Naive thymus-derived CD4-positive, alpha-beta T cell (primary cell): ENCODE results near the gene COP1. TPM values are rescaled to one million over a fixed set of nuclear protein-coding genes. Genes with fewer than 3 reads are reported as not detected.
"Not testable (repeated sequence)": the region's sequence is repeated elsewhere in the genome, so short reads cannot be mapped to it uniquely, and the experiment has no call there.

Experiments used
- ATAC-seq: fragments of 150-1000 bp; cut with Tn5 transposase; 2 replicates; pipeline ENCODE4 v1.10.0; 2021; ENCODE audit warnings: mild to moderate bottlenecking, moderate library complexity
- CTCF ChIA-PET: fragments of 350-600 bp; sonication (Branson Sonifier 250); formaldehyde crosslinking; loops from one replicate; lab custom pipeline; 2021; ENCODE audit warnings: antibody characterized with exemption; lab: Charles Lee
- POLR2A ChIA-PET: fragments of 350-600 bp; sonication (Branson Sonifier 250); formaldehyde crosslinking; loops from one replicate; lab custom pipeline; 2021; ENCODE audit warnings: antibody characterized with exemption, inconsistent platforms; lab: Charles Lee
- DNase-seq, 9 donors: peaks; one replicate each; pipeline versions ENCODE4 v3.0.0 to v3.0.0-alpha.2; 2020 to 2022; ENCODE audit warnings: mixed read lengths in 1 of 9
- H3K27ac ChIP-seq: one replicate; pipeline ENCODE4 v1.7.0; 2013; ENCODE audit warnings: mild to moderate bottlenecking, low read depth, low read length, moderate library complexity
- H3K27me3 ChIP-seq, 2 donors: one replicate each; pipeline ENCODE4 v1.7.0; 2013; ENCODE audit warnings: low read length in 2 of 2, mild to moderate bottlenecking in 2 of 2, moderate library complexity in 2 of 2; ENCODE audit not compliant: control insufficient read depth in 2 of 2, insufficient read depth in 2 of 2
- H3K36me3 ChIP-seq, 3 experiments: 1 replicate in 2 of 3; 2 replicates in 1 of 3; pipeline ENCODE4 v1.7.0; 2013; ENCODE audit warnings: low read length in 3 of 3, mild to moderate bottlenecking in 3 of 3, moderate library complexity in 1 of 3; ENCODE audit not compliant: insufficient read depth in 3 of 3, control insufficient read depth in 2 of 3
- H3K4me1 ChIP-seq, 2 donors: one replicate each; pipeline ENCODE4 v1.7.0; 2013; ENCODE audit warnings: low read length in 2 of 2, mild to moderate bottlenecking in 2 of 2, moderate library complexity in 1 of 2; ENCODE audit not compliant: control insufficient read depth in 2 of 2, insufficient read depth in 2 of 2
- H3K4me3 ChIP-seq: 2 replicates; pipeline ENCODE4 v1.7.0; 2013; ENCODE audit warnings: mild to moderate bottlenecking, low read length
- H3K9me3 ChIP-seq, 3 experiments: 1 replicate in 2 of 3; 2 replicates in 1 of 3; pipeline ENCODE4 v1.7.0; 2013; ENCODE audit warnings: low read length in 3 of 3; ENCODE audit not compliant: control insufficient read depth in 2 of 3
- H3K27ac Mint-ChIP-seq, 9 donors: one replicate each; pipeline ENCODE4 v1.8.0; 2020 to 2022; ENCODE audit warnings: mixed read lengths in 9 of 9, mild to moderate bottlenecking in 8 of 9, moderate library complexity in 5 of 9, inconsistent platforms in 2 of 9
- H3K27me3 Mint-ChIP-seq, 5 donors: one replicate each; pipeline ENCODE4 v1.8.0; 2021 to 2022; ENCODE audit warnings: mixed read lengths in 5 of 5, mild to moderate bottlenecking in 1 of 5
- H3K36me3 Mint-ChIP-seq, 5 donors: one replicate each; pipeline ENCODE4 v1.8.0; 2020 to 2022; ENCODE audit warnings: mixed read lengths in 5 of 5, mild to moderate bottlenecking in 3 of 5, inconsistent platforms in 1 of 5
- H3K4me1 Mint-ChIP-seq, 7 donors: one replicate each; pipeline ENCODE4 v1.8.0; 2020 to 2022; ENCODE audit warnings: mixed read lengths in 7 of 7, mild to moderate bottlenecking in 3 of 7, inconsistent platforms in 1 of 7
- H3K4me3 Mint-ChIP-seq, 10 donors: one replicate each; pipeline ENCODE4 v1.8.0; 2020 to 2022; ENCODE audit warnings: mild to moderate bottlenecking in 10 of 10, mixed read lengths in 10 of 10, moderate library complexity in 6 of 10, inconsistent platforms in 2 of 10
- H3K9me3 Mint-ChIP-seq, 11 donors: one replicate each; pipeline ENCODE4 v1.8.0; 2020 to 2022; ENCODE audit warnings: mixed read lengths in 11 of 11, mild to moderate bottlenecking in 4 of 11, inconsistent platforms in 1 of 11, moderate library complexity in 1 of 11
- intact Hi-C, 2 donors: fragments of 100-400 bp; cut with micrococcal nuclease; formaldehyde crosslinking; loops; one replicate each; pipeline ENCODE4 v1.15.1; 2023
- polyA plus RNA-seq, 2 donors: library from polyadenylated mRNA; unstranded; fragments of 300-500 nt; fragmentation: Illumina TruSeq; gene quantifications; one replicate each; pipeline ENCODE4 v1.2.3, GENCODE V29; 2021
- total RNA-seq, 6 experiments: library from RNA in 5 of 6; stranded (reverse) in 5 of 6; gene quantifications; 1 replicate in 5 of 6; 2 replicates in 1 of 6; pipeline ENCODE4 v1.2.3 and lab custom pipeline; 2021 to 2026

COP1 gene
- total RNA-seq (10 to 100 TPM; 39.1 to 57.0 (median 43.9) TPM), polyA plus RNA-seq (10 to 100 TPM; 39.9 to 44.9 TPM), total RNA-seq (lab: John Stamatoyannopoulos, UW) (65.7 reads per million, percentile 77 among the genes with 10 or more reads in this experiment)

DNA sequence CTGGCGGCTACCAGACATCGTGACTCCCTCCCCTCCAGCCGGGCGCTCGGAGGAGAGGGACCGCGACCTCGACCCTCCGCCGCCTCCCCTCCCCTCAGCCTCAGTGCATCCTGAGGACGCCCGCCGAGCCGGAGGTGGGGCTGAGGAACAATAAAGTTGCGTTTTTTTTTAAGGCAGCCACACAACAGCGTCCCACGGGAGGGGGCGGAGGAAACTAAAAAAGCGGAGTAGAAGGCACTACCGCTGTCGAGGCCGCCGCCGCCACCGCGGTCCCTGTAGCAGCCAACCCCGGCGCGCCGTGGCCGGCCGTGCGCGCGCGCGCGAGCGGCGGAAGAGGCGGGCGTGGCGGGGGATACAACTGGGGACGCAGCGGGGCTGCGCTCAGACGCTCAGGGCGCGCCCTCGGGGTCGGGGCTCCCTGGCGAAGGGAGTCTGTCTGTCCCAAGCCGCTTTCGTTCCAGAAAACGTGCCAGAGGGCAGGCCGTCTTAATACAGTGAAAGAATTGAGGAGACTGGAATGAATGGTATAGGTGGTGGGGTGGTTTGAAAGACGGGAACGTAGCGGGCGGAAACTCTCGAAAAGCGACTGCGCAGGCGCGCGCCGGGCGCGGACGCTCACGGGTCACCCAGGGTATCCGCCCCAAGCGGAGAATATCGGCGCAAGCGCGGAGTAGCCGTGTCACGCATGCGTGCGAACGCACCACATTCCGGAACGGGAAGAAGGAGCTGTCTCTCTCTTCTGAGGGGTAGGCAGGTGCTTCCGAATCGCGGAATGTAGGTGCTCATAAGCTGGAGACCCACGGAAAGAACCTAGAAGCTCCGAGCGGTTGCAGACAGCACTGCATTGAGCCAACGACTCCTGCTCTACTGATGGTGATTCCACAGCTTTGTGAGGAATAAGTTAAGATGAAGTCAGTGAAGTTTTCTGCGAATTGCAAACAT, at the start of gene COP1:
Gene COP1 (minus strand): TSS at position 326 of the 942 bp plus-strand sequence. CDS start 308 bp downstream, at position 18.
- Mint-ChIP-seq H3K4me1 (peaks cover 20 to 56% (median 47%) of the 10 kb centered on the region in 7 donors), H3K27me3 (peaks cover 0 to 3% (median 0%) of the 10 kb centered on the region in 5 donors), H3K9me3 (peaks cover 0 to 4% (median 0%) of the 10 kb centered on the region in 11 donors), H3K36me3 (peaks cover 0 to 14% (median 6%) of the 10 kb centered on the region in 5 donors), H3K4me3 (peak within 1 kb of the TSS; percentile 81 to 100 (median 98)), H3K27ac (peak within 1 kb of the TSS; percentile 93 to 100 (median 97))
- H3K27ac ChIP-seq: peak within 1 kb of the TSS; percentile 81
- peak within 1 kb of the TSS; percentile 90 for H3K4me3 ChIP-seq
- H3K27me3 ChIP-seq: no peaks in the 10 kb centered on the region
- ChIA-PET CTCF (no interaction called here), POLR2A (interaction anchor here (0.5 to 1.2 kb wide), 4 partner anchors 45 to 1416 kb away, joined by 3 to 5 read pairs (median 3); no protein-coding TSS in a partner anchor)
- DNase-seq (peak; percentile 89 to 97 (median 96)), ATAC-seq (peak; percentile 91)
- no peaks in the 10 kb centered on the region for H3K36me3 ChIP-seq
- no peaks in the 10 kb centered on the region for H3K9me3 ChIP-seq
- intact Hi-C loops: loop anchor here (1.0 to 5.0 kb wide), 7 partner anchors 40 to 1185 kb away; partner anchors contain the start of gene MRPS14 (in 2 of the 2)
- H3K4me1 ChIP-seq: peaks cover 10 to 24% of the 10 kb centered on the region in 2 donors

DNA sequence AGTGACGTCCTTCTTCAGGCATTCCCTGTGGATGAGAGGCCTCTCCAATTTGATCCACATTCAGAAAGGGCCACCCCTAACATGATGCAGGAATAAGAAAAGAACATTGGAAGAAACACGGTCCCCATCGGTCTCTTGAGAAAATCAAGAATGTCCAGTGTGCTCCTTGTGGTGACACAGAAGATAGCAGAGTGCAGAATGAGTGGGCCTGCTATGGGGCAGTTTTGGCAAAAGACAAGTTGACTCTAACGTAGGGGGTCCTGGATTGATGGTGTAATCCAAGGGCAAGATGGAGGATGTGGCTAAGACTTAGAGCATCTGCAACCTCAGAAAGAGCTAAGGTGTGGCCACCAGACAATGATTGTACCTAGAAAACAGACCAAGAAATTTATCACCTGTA, 45.1 kb upstream of the COP1 start:
- POLR2A ChIA-PET: no interaction called here
- intact Hi-C loops: no loop called here
- H3K4me3 Mint-ChIP-seq: no peak overlapping the region

DNA sequence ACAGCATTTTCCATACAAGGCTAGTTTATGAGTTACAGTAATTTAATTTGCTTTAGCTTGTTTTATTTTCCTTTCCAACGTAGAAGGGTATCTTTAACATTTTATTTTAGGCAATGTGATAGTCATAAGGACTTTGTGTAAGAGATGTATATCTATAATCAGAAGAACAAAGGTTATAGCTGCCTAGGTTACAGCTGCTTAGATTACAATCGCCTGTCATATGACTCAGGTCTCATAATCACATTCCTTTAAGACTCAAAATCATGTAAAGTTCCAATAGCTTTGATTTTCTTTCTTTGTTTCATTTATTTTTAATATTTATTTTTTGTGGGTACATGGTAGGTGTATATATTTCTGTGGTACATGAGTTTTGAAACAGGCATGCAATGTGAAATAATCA, 37.8 kb upstream of the COP1 start:
- CTCF ChIA-PET: no interaction called here
- no peaks in the 10 kb centered on the region for H3K9me3 Mint-ChIP-seq

More for the DNA sequence above, 45.1 kb upstream of the COP1 start:
- H3K9me3 Mint-ChIP-seq: peaks cover 0 to 1% (median 0%) of the 10 kb centered on the region in 11 donors
- Histone ChIP-seq H3K36me3 (no peaks in the 10 kb centered on the region), H3K4me3 (no peak overlapping the region), H3K27me3 (no peaks in the 10 kb centered on the region), H3K27ac (no peak overlapping the region), H3K9me3 (no peaks in the 10 kb centered on the region), H3K4me1 (no peaks in the 10 kb centered on the region)
- no peak for DNase-seq
- no peak overlapping the region for H3K27ac Mint-ChIP-seq
- no peak for ATAC-seq
- no peaks in the 10 kb centered on the region for H3K4me1 Mint-ChIP-seq
- CTCF ChIA-PET: no interaction called here
- H3K36me3 Mint-ChIP-seq: no peaks in the 10 kb centered on the region
- H3K27me3 Mint-ChIP-seq: no peaks in the 10 kb centered on the region

DNA sequence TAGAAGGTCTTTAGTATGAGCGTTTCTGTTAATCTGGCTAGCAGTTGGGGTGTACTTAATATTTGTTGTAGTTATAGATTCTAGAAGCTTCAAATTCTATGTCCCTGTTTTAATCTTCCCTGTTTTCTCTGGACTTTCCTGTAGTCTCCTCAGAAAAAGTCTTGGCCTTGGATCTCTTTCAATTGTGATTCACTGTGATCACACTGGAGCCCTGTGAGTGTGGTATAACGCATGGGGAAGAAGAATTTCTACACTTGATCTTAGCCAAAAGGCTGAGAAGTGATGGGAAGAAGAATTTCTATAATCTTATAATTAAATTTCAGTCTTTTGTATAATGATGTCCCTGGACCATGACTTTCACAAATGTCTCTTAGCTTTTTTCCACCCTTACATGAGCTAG, 36.7 kb upstream of the COP1 start:
- intact Hi-C loops: no loop called here
- H3K4me3 Mint-ChIP-seq: no peak overlapping the region
- Histone ChIP-seq H3K27me3 (no peaks in the 10 kb centered on the region), H3K4me3 (no peak overlapping the region), H3K4me1 (no peaks in the 10 kb centered on the region), H3K36me3 (no peaks in the 10 kb centered on the region), H3K9me3 (no peaks in the 10 kb centered on the region), H3K27ac (no peak overlapping the region)
- H3K9me3 Mint-ChIP-seq: no peaks in the 10 kb centered on the region
- H3K27ac Mint-ChIP-seq: no peak overlapping the region
- ChIA-PET POLR2A (no interaction called here), CTCF (no interaction called here)
- DNase-seq (no peak), ATAC-seq (no peak)
- H3K27me3 Mint-ChIP-seq: peaks cover 0 to 19% (median 4%) of the 10 kb centered on the region in 5 donors
- H3K4me1 Mint-ChIP-seq: no peaks in the 10 kb centered on the region
- H3K36me3 Mint-ChIP-seq: no peaks in the 10 kb centered on the region

More for the DNA sequence above, 37.8 kb upstream of the COP1 start:
- no peak for DNase-seq
- no peak for ATAC-seq
- Histone ChIP-seq H3K4me3 (no peak overlapping the region), H3K4me1 (no peaks in the 10 kb centered on the region), H3K36me3 (no peaks in the 10 kb centered on the region), H3K27me3 (no peaks in the 10 kb centered on the region), H3K27ac (no peak overlapping the region), H3K9me3 (no peaks in the 10 kb centered on the region)
- H3K27me3 Mint-ChIP-seq: peaks cover 0 to 19% (median 4%) of the 10 kb centered on the region in 5 donors
- no peak overlapping the region for H3K27ac Mint-ChIP-seq
- intact Hi-C loops: no loop called here
- H3K4me1 Mint-ChIP-seq: no peaks in the 10 kb centered on the region
- POLR2A ChIA-PET: no interaction called here
- no peaks in the 10 kb centered on the region for H3K36me3 Mint-ChIP-seq
- H3K4me3 Mint-ChIP-seq: no peak overlapping the region

DNA sequence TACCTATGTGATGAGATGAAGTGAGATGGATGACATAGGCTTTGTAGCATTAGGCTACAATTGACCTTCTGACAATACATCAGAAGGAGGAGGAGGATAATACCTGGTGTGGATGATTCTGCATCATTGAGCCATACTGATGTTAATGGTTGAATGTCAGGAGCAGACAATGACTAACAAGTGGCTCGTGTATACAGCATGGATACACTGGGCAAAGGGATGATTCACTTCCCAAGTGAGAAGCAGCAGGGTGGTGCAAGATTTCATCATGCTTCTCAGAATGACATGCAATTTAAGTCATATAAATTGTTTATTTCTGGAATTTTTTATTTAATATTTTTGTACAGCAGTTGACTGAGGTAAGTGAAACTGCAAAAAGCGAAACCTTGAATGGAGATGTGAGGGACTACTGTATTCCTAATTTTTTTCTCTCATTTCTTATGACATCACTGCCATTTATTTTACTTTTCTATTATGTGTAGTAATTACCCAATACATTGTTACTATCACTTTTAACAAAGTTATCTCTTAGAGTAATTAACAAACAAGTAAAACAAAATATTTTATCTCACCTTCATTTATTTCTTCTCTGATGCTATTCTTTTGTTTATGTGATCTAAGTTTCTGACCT, 34.4 kb upstream of the COP1 start:
- no peaks in the 10 kb centered on the region for H3K36me3 Mint-ChIP-seq

DNA sequence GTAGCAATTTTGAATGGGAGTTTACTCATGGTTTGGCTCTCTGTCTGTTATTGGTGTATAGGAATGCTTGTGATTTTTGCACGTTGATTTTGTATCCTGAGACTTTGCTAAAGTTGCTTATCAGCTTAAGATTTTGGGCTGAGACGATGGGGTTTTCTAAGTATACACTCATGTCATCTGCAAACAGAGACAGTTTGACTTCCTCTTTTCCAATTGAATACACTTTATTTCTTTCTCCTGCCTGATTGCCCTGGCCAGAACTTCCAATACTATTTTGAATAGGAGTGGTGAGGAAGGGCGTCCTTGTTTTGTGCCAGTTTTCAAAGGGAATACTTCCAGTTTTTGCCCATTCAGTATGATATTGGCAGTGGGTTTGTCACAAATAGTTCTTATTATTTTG, 26.6 kb upstream of the COP1 start:
- POLR2A ChIA-PET, H3K27ac ChIP-seq, H3K27me3 ChIP-seq, H3K36me3 ChIP-seq, CTCF ChIA-PET, DNase-seq, H3K4me3 ChIP-seq, H3K27ac Mint-ChIP-seq, intact Hi-C loops, H3K27me3 Mint-ChIP-seq, H3K9me3 ChIP-seq, ATAC-seq, H3K4me1 ChIP-seq, H3K36me3 Mint-ChIP-seq, H3K4me1 Mint-ChIP-seq, H3K4me3 Mint-ChIP-seq: not testable (repeated sequence)
- H3K9me3 Mint-ChIP-seq: peaks cover 4 to 23% (median 12%) of the 10 kb centered on the region in 11 donors

More for the DNA sequence above, 34.4 kb upstream of the COP1 start:
- Histone ChIP-seq H3K27me3 (no peaks in the 10 kb centered on the region), H3K27ac (no peak overlapping the region), H3K4me3 (no peak overlapping the region), H3K36me3 (no peaks in the 10 kb centered on the region), H3K4me1 (no peaks in the 10 kb centered on the region), H3K9me3 (no peaks in the 10 kb centered on the region)
- Mint-ChIP-seq H3K27ac (no peak overlapping the region), H3K9me3 (peaks cover 0 to 3% (median 0%) of the 10 kb centered on the region in 11 donors), H3K4me1 (no peaks in the 10 kb centered on the region), H3K27me3 (peaks cover 0 to 17% (median 4%) of the 10 kb centered on the region in 5 donors), H3K4me3 (no peak overlapping the region)
- CTCF ChIA-PET: no interaction called here
- intact Hi-C loops: no loop called here
- no peak for DNase-seq
- POLR2A ChIA-PET: no interaction called here
- ATAC-seq: peak; percentile 57
